Epidermal melanocyte (primary cell): ENCODE data around the gene CLIP1.
"Not testable (repeated sequence)": the region's sequence is repeated elsewhere in the genome, so short reads cannot be mapped to it uniquely, and the experiment has no call there.

Source experiments
- DNase-seq: peaks from one replicate; pipeline ENCODE4 v3.0.0; 2011; ENCODE audit warnings: low spot score; ENCODE audit not compliant: insufficient read length

The CLIP1 gene

DNA sequence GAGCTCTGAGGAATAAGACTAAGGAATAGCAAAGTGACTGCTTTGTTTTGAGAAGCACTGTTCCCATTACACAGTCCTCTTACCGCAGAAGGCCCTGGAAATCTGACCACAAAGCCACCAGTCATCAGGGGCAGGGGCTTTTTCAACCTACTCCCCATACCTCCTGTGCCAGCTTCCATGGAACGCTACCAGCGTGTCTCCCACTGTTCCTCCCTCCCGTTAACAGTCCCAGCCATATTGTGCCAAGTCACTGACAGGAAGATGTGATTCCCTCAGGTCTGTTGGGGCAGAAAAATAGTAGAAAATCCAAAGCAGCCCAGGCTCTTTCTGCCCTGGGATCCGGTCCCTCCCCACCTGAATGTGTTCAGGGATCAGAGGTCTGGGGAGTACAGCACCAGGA, 109.5 kb downstream of the CLIP1 start:
- DNase-seq: no peak

DNA sequence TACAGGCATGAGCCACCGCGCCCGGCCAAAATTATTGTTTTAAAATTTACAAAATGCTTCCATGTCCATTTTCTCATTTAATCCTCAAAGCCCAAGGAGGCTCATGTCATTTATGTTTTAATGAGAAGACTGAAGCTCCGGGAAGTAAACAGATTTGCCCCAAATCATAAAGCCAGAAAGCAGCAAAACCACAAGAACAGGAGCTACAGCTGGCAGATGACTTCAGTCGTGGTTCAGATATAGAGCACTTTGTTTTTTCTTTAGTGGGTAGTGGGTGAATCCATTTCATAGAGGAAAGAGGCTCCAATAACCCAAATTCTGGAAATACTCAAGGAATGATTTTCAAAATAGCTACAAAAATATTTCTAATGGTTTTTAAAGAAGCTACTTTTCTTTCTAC, 110.8 kb downstream of the CLIP1 start:
- DNase-seq: no peak

DNA sequence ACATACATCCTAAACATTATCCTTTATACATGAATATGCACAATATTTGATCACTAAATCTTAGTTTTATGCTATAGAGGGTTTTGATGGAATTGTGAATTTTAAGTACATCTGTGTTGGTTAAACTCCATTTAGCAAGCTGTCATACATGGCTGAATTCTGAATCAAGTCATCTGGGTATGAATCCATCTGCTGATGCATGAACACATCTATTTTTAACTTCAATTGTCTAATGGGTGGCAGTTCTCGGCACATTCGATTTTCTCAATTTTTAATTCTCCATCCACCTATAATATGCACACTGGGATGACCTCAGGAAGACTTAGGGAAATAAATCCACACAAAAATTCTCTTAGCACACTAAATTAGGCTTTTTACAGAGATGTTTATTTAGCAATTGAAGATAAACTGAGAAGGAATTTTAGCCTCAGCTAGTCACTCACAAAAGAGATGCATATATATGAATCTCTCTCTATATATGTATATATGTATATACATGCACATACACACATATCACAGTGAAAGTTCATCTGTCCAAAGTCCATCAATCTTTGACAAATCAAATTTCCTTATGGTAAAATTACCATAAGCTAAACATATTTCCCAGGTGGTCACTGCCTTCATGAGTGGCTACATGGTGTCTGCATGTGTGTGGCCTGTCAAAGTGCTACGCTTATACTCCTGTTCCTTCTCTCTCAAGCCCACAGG, 111.7 kb downstream of the CLIP1 start:
- DNase-seq: no peak

DNA sequence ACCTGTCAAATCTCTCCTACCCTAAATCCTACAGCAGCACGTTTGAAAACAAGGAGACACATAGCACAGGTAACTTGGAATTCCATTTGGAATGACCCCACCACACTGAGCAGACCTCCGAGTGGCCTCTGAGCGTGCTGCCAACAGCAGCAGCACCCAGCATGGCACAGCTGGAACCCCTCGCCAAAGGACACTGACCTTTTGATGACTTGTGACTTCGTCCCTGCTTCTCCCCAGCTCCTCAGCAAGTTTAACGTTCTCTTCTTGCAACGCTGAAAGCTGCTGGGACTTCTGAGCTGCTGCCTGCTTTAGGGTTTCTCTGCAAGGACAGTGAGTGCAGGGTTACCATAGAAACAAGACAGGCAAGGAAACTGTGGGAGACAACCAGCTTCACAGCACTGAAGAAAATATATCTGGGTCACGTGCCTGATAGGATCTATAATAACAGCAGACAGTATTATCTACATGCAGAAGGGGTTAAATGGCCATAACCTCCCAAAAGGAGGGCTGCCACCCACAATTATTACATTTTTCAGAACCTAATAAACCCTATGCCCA, 112.8 kb downstream of the CLIP1 start:
- no peak for DNase-seq

DNA sequence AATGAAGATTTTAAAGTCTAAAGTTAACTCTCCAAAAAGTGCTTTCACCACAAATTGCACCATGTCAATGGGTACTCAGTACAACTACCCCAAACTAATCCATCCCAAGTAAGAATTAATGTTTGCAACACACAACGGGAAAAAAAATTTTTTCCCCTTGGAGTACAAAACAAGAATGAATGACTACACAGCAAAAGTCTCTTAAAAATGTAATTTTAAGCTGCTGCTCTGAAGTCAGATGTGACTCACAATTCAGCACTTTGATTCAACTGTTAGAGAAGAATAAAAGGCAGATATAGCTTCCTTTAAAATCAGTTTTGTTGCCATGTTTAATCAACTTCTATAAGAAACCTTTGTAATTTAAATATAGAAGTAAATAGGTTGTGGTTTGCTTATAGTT, 113.7 kb downstream of the CLIP1 start:
- DNase-seq: no peak

DNA sequence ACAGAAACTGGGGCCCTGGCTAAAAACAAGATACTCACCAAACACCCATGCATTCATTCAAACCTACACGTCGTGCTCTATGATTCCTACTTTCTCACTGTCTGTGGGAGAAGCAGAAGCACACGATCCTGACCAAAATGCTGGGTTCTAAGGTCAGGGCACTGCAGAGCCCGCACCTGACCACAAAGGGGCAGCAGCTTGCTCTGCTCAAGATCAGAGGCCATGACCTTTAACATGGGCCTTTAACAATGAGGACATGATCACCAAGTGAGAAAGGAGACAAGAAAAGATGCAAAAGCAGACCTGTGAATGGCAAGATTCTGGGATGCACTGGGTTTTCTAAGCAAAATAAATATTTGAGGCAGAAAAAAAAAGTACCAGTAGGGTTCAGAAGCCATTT, 116.1 kb downstream of the CLIP1 start:
- no peak for DNase-seq

DNA sequence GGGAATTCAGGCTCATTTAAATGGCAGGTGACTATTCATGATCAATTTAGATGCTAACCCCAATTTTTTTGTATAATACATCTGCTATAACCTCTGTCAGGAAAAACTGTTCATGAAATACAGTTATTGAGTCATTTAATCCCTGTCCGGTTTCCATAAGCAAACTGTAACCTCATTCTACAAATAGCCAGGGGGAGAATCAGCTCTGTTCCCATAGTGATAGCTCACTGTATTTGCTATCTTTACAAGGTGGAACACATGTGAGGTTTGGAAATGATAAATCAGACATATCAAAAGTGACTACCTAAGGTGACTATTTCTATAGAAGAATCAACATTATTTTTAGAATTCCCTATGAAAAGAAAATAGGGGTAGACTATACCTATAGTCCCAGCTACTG, 117.5 kb downstream of the CLIP1 start:
- no peak for DNase-seq

DNA sequence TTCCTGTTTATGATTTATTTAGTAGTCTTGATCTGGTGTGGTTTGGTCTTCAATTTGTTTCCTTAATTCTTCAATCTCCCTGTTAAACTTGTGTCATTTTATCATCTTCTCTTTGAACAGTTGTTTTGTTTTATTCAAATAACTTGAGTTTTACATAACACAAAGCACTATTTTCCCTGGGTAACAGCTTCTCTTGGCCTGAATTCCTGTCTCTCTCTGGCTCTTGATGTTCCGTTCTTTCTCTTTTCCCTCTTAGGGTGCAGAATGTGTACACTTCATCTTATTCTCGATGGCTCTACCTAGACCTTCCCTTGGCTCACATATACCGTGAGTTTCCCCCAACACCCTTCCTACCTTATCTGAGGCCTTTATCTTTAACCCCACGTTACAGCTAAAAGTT, 119.4 kb downstream of the CLIP1 start:
- no peak for DNase-seq

DNA sequence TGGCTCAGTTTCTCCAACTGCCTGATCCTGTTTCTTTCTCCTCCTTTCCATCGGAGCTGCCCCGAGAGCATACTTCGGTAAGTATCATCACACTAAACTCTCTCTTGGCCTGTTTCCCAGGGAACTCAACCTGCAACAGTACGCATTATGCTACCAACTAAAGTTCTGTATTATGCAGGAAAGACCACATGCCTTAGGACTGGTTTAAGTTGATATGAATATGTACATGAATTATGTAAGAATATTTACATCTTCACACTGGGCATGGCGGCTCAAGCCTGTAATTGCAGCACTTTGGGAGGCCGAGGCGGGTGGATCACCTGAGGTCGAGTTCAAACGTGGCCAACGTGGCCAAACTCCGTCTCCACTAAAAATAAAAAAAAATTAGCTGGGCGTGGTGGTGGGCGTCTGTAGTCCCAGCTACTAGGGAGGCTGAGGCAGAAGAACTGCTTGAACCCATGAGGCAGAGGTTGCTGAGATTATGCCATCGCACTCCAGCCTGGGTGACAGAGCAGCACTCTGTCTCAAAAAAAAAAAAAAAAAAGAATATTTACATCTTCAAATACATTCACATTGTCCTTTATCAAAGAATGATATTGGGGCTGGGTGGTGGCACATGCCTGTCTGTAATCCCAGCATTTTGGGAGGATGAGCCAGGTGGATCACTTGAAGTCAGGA, 124.3 kb downstream of the CLIP1 start:
- DNase-seq: no peak

DNA sequence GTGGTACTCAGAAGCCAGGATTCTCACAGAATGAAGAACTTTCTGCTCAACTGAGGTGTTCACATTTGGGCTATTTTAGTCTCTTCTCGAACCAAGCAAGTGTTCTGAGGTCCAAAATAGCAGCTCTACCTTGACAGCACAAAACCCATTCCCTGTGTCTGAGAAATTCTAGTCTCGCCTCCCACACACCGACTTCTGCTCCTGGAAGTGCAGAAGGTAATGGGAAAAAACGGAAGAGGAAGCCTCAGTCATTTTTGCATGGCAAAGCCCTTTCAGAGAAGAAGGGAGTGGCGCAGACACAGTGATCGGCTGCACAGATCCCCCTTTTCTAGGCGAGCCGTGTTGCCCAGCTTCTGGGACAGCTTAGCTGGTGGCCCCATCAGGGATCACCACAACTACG, 125.0 kb downstream of the CLIP1 start:
- DNase-seq: no peak

DNA sequence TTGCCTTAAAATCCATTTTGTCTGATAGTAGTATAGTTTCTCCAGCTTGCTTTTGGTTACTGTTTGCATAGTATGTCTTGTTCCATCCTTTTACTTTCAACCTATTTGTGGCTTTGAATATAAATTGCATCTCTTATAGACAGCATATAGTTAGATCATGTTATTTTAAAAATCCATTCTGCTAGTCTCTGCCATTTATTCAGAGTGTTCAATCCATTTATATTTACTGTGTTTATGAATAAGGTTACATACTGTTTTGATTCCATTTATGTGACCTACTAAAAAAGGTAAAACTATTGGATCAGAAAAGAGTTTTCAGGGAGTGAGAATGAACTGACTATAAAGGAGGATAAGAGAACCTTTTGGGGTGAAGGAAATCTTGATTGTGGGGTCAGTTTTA, 126.6 kb downstream of the CLIP1 start:
- no peak for DNase-seq

DNA sequence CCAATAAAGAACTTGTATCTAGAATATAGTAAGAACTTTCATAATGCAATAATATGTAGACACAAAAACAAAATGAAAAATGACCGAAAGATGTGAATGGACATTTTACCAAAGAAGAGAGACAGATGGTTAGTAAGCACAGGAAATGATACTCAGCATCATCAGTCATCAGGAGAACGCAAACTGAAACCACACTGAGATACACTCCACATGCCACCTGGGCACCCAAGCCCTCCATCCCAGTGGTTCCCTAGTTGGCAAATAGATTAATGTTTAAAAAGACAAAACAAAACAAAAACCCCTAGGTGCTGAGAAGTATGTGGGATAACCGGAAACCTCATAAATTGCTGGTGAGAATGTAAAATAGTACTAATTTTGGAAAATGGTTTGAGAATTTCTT, 129.4 kb downstream of the CLIP1 start:
- no peak for DNase-seq

DNA sequence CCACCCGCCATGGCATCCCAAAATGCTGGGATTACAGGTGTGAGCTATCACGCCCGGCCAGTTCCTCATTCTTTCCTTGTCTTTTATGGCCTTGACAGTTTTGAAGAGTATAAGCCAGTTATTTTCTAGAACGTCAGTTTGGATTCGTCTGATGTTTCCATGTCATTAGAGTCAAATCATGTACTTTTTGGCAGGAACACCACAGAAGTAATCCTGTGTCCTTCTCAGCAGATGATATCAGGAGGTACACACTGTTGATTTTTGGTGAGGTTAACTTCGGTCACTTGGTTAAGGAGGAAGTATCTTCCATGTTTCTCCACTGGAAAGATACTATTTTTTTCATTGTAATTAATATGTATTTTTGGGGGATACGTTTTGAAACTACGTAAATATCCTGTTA, 131.0 kb downstream of the CLIP1 start:
- DNase-seq: no peak

DNA sequence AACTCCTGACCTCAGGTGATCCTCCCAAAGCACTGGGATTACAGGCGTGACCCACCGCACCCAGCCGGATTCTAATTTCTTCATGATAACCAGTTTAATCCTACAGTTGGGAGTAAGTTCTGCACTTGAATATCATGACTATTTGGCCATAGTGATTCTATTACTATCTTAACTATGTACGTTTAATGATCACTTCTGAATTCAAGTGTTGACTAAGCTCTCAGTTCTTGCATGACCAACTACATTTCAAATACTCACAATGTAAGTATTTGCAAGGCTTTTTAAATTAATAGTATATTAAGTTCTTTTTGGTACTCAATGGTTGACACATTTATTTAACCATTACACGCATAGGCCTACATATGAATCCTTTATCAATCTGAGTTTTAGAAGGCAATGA, 138.8 kb downstream of the CLIP1 start:
- DNase-seq: no peak

DNA sequence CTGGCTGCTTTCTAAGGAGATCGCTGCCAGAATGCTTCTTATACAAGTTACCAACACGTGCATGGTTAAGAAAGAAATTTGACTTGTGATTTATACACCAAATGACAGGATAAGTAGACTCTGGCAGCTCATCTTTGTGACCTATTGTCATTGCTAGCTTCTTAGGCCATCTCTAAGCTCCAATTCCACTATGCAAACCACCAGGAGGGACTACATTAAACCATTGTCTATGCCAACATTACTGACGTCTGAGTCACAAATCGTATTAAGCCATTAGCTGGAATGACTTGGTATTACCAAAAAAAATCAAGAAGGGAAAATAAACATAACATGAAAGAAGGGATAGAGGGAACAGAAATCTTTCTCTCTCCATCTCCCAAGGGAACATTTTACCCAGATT, 140.4 kb downstream of the CLIP1 start:
- DNase-seq: no peak

DNA sequence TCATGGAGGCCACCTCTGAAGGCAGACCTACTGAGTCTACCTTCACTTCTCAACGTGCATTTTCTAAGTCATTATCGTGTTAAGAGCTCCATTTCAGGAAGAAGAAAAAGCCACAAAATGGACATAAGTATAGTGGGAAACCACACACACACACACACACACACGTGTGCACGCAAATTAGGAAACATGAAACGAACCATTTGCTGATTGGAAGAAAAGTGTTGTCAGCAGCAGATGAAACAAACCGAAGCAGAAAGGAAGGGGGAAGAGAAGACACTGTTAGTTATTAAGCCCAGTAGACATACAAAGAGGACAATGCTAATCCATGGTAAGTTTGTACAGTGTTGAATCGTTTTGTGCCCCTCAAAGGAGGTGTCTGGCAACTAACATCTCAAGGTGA, 146.2 kb downstream of the CLIP1 start:
- no peak for DNase-seq

DNA sequence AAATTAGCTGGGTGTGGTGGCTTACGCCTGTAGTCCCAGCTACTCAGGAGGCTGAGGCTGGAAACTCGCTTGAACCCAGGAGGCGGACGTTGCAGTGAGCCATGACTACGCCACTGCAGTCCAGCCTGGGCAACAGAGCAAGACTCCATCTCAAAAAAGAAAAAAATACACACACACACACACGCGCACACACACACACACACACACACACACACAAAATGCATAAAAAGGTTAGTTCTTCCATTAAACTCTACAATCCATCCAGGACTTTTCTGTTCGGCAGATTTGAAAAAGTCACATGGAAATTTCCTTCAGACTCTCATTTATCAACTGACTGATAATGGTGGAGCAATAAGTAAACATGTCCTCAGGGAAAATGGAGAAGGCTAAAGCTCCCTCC, 147.0 kb downstream of the CLIP1 start:
- DNase-seq: no peak

DNA sequence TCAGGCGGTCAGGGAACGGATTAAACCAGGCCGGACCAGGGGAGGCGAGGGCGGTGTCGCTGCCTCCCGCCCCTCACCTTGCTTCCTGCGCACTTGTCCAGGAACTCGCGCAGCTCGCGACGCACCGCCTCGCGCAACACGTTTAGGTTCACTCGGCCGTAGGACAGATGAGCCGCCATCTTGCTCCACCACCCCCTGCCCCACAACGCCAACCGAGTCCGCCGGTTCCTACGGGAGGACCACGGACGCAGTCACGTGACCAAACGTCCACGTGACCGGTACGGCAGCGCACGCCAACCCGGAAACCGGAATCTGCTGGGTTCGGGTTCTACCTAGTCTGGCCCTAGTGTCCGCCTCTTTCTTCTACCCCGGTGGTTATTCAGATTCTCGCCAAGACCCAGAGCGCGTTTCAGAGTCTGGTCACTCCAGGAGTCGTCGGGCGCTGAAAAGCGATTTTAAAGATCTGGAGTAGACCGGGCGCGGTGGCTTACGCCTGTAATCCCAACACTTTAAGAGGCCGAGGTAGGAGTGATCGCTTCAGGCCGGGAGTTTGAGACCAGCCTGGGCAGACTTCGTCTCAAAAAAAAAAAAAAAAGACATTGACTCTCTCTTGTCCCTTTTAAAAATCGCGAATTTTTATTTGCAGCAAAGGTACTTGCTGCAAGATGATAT, 156.1 kb downstream of the CLIP1 start, which contains the start of gene VPS33A:
Gene VPS33A, minus strand, starts transcription at position 265 of the 672 bp plus-strand sequence. Its CDS starts 86 bp downstream, at position 179.
- peak; percentile 94 for DNase-seq

DNA sequence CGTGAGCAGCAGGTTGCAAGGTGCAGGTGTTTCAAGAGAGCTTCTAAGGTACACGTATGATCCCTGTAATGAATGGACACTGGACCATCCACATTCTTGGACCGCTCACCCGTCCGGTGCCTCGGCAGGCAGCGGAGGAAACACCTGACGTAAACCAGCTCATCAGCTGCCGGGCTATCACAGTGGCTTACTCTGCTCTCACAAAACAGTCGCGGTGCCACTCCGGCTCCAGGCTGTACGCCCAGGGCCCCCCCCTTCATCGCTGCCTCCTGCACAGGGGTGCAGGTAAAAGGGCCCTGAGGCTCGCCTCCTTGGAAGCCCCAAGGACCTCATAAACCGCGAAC, 156.6 kb downstream of the CLIP1 start:
- no peak for DNase-seq

DNA sequence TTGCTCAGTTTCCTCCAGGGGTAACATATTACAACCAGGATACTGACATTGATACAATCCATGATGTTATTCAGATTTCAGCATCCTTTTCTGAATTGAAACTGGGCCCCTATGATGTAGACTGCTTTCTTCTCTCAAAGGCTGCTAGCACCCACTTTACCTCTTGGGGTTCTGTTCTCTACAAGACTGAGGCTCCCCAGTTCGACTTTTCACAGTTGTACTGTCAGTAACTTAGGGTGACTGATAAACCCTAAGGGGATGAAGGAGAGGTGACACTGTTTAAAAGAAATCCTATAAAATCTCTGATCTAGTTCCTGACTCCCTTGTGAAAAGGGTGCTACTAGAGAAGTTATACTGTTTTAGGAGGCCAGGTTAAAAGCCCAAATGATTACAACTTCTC, 157.0 kb downstream of the CLIP1 start:
- no peak for DNase-seq

DNA sequence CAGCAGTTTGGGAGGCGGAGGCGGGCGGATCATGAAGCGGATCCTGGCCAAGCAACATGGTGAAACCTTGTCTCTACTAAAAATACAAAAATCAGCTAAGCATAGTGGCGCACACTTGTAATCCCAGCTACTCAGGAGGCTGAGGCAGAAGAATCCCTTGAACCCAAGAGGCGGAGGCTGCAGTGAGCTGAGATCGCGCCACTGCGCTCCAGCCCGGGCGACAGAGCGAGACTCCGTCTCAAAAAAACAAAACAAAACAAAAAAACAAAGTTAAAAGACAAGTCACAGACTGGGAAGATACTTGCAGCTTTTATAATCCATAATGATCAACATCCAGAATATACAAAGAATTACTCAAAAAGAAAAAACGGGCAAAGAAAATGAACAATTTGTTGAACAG, 161.7 kb downstream of the CLIP1 start:
- not testable (repeated sequence) for DNase-seq

DNA sequence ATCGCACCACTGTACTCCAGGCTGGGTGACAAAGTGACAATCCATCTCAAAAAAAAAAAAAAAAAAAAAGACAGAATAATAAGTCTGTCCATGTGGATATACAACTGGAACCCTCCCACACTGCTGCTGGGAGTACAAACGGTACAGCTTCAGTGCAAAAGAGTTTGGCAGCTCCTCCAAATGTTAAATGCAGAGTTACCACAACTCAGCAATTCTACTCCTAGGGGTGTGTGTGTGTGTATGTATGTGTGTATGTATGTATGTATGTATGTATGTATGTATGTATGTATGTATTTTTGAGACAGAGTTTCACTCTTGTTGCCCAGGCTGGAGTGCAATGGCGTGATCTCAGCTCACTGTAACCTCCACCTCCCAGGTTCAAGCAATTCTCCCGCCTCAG, 163.5 kb downstream of the CLIP1 start:
- DNase-seq: not testable (repeated sequence)
